ENCODE results near the gene VWA8. TPM values are rescaled to one million over a fixed set of nuclear protein-coding genes. Genes with fewer than 3 reads are reported as not detected.

The VWA8 gene
- total and polyA plus RNA-seq, 2 of the 13 experiments (the other 11 are each of a cell fraction or from before 2014, with no cell fraction given): 9.1 to 17.3 TPM

DNA sequence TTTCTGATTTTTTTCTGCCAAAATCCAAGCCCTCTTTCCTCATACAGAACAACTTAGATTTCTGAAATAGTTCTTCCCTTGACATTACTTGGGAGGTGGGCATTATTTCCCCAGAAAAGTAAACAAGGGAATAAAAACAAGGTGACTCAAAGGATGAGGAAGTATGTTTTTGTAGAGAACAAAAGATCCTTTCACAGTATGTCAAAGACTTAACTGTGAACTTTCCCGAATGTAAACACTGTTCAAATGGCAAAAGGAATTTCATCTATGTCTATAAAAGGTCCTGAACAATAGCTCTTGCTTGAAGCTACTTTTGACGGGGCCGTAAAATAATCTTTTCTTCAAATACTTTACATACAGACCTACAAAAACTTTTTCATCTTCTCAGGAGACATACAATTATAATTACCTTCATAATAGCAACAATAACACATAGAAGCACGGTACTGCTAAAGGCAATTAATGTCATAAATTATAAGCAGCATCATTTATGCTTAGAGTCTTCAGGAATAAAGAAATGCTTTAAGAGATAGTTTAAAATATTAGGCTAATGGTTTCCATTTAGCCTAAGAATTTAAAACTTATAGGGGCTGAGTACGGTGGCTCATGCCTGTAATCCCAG lies 312.5 kb downstream of the VWA8 start (continued):
- TF ChIP-seq NR2F2 (IDR thresholded peaks at IDR 0.05; ENCODE audit: borderline replicate concordance, low read depth) (peak; percentile 69), RXRA (CRISPR knock-in tag; IDR thresholded peaks at IDR 0.05) (no peak), EED (CRISPR knock-in tag; IDR thresholded peaks at IDR 0.05) (no peak), SAFB2 (CRISPR knock-in tag; IDR thresholded peaks at IDR 0.05; ENCODE audit: borderline replicate concordance, low read depth) (no peak), FOXJ3 (CRISPR knock-in tag; IDR thresholded peaks at IDR 0.05; ENCODE audit: borderline replicate concordance) (peak; percentile 83; the same call in 1 of the 2 replicates), ARHGAP35 (CRISPR knock-in tag; IDR thresholded peaks at IDR 0.05; ENCODE audit: borderline replicate concordance) (no peak), EP300 (IDR thresholded peaks at IDR 0.05; ENCODE audit: low read depth in 2 of 2, low read length in 2 of 2) (peak; percentile 43 to 97; a peak in 3 of 4 replicates), EP300 (CRISPR knock-in tag; IDR thresholded peaks at IDR 0.05; ENCODE audit: borderline replicate concordance) (peak; percentile 83; the same call in 1 of the 2 replicates), ZSCAN30 (CRISPR knock-in tag; IDR thresholded peaks at IDR 0.05) (no peak), SIN3A (IDR thresholded peaks at IDR 0.05; ENCODE audit: borderline replicate concordance, low read depth, low read length) (no peak)
- TF ChIP-seq, protein P1, sequence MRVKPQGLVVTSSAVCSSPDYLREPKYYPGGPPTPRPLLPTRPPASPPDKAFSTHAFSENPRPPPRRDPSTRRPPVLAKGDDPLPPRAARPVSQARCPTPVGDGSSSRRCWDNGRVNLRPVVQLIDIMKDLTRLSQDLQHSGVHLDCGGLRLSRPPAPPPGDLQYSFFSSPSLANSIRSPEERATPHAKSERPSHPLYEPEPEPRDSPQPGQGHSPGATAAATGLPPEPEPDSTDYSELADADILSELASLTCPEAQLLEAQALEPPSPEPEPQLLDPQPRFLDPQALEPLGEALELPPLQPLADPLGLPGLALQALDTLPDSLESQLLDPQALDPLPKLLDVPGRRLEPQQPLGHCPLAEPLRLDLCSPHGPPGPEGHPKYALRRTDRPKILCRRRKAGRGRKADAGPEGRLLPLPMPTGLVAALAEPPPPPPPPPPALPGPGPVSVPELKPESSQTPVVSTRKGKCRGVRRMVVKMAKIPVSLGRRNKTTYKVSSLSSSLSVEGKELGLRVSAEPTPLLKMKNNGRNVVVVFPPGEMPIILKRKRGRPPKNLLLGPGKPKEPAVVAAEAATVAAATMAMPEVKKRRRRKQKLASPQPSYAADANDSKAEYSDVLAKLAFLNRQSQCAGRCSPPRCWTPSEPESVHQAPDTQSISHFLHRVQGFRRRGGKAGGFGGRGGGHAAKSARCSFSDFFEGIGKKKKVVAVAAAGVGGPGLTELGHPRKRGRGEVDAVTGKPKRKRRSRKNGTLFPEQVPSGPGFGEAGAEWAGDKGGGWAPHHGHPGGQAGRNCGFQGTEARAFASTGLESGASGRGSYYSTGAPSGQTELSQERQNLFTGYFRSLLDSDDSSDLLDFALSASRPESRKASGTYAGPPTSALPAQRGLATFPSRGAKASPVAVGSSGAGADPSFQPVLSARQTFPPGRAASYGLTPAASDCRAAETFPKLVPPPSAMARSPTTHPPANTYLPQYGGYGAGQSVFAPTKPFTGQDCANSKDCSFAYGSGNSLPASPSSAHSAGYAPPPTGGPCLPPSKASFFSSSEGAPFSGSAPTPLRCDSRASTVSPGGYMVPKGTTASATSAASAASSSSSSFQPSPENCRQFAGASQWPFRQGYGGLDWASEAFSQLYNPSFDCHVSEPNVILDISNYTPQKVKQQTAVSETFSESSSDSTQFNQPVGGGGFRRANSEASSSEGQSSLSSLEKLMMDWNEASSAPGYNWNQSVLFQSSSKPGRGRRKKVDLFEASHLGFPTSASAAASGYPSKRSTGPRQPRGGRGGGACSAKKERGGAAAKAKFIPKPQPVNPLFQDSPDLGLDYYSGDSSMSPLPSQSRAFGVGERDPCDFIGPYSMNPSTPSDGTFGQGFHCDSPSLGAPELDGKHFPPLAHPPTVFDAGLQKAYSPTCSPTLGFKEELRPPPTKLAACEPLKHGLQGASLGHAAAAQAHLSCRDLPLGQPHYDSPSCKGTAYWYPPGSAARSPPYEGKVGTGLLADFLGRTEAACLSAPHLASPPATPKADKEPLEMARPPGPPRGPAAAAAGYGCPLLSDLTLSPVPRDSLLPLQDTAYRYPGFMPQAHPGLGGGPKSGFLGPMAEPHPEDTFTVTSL (CRISPR knock-in tag; IDR thresholded peaks at IDR 0.05; ENCODE audit: borderline replicate concordance): peak; percentile 96; the same call in 1 of the 2 replicates
- TF ChIP-seq, protein P2, sequence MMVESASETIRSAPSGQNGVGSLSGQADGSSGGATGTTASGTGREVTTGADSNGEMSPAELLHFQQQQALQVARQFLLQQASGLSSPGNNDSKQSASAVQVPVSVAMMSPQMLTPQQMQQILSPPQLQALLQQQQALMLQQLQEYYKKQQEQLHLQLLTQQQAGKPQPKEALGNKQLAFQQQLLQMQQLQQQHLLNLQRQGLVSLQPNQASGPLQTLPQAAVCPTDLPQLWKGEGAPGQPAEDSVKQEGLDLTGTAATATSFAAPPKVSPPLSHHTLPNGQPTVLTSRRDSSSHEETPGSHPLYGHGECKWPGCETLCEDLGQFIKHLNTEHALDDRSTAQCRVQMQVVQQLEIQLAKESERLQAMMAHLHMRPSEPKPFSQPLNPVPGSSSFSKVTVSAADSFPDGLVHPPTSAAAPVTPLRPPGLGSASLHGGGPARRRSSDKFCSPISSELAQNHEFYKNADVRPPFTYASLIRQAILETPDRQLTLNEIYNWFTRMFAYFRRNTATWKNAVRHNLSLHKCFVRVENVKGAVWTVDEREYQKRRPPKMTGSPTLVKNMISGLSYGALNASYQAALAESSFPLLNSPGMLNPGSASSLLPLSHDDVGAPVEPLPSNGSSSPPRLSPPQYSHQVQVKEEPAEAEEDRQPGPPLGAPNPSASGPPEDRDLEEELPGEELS (CRISPR knock-in tag; IDR thresholded peaks at IDR 0.05): peak; percentile 82
- TF ChIP-seq, protein P3, sequence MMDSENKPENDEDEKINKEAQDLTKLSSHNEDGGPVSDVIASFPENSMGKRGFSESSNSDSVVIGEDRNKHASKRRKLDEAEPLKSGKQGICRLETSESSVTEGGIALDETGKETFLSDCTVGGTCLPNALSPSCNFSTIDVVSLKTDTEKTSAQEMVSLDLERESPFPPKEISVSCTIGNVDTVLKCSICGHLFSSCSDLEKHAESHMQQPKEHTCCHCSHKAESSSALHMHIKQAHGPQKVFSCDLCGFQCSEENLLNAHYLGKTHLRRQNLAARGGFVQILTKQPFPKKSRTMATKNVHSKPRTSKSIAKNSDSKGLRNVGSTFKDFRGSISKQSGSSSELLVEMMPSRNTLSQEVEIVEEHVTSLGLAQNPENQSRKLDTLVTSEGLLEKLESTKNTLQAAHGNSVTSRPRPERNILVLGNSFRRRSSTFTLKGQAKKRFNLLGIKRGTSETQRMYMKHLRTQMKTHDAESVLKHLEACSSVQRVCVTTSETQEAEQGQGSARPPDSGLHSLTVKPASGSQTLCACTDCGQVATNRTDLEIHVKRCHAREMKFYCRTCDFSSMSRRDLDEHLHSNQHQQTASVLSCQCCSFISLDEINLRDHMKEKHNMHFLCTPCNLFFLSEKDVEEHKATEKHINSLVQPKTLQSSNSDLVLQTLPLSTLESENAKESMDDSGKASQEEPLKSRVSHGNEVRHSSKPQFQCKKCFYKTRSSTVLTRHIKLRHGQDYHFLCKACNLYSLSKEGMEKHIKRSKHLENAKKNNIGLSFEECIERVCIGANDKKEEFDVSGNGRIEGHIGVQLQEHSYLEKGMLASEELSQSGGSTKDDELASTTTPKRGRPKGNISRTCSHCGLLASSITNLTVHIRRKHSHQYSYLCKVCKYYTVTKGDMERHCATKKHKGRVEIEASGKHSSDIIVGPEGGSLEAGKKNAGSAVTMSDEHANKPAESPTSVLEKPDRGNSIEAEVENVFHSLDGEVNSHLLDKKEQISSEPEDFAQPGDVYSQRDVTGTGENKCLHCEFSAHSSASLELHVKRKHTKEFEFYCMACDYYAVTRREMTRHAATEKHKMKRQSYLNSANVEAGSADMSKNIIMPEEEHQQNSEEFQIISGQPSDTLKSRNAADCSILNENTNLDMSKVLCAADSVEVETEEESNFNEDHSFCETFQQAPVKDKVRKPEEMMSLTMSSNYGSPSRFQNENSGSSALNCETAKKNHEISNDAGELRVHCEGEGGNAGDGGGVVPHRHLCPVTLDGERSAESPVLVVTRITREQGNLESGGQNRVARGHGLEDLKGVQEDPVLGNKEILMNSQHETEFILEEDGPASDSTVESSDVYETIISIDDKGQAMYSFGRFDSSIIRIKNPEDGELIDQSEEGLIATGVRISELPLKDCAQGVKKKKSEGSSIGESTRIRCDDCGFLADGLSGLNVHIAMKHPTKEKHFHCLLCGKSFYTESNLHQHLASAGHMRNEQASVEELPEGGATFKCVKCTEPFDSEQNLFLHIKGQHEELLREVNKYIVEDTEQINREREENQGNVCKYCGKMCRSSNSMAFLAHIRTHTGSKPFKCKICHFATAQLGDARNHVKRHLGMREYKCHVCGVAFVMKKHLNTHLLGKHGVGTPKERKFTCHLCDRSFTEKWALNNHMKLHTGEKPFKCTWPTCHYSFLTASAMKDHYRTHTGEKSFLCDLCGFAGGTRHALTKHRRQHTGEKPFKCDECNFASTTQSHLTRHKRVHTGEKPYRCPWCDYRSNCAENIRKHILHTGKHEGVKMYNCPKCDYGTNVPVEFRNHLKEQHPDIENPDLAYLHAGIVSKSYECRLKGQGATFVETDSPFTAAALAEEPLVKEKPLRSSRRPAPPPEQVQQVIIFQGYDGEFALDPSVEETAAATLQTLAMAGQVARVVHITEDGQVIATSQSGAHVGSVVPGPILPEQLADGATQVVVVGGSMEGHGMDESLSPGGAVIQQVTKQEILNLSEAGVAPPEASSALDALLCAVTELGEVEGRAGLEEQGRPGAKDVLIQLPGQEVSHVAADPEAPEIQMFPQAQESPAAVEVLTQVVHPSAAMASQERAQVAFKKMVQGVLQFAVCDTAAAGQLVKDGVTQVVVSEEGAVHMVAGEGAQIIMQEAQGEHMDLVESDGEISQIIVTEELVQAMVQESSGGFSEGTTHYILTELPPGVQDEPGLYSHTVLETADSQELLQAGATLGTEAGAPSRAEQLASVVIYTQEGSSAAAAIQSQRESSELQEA (CRISPR knock-in tag; IDR thresholded peaks at IDR 0.05; ENCODE audit: not compliant biosample characterization): no peak
